GM19023 (cell line): ENCODE measurements around the gene PMP22.

Experiments used
- ATAC-seq: cut with Tn5 transposase; IDR thresholded peaks from one replicate; pipeline ENCODE4 v1.9.1; 2021; ENCODE audit warnings: mild to moderate bottlenecking, moderate library complexity; ENCODE audit not compliant: unreplicated experiment

PMP22 gene

DNA sequence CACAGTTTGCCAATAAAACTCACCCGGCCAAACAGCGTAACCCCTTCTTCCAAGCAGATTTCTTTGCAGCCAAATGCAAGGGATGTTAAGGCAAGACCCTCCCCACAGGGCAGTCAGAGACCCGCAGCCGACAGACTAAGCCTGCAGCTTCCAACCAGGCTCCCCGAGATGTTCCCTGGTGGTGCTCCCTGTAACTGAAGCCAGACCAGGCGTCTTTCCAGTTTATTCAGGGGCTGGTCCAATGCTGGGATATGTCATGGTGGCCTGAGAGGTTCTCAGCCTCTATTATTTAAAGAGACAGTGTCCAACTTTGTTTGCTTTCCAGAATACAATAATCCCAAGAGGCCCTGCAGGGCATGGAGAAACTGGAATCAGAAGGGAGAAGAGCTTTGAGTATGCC, at the start of gene PMP22:
TSS of gene PMP22 (minus strand) at position 196 of the 400 bp plus-strand sequence. CDS start 4,599 bp downstream, outside the sequence.
- ATAC-seq, result no peak

DNA sequence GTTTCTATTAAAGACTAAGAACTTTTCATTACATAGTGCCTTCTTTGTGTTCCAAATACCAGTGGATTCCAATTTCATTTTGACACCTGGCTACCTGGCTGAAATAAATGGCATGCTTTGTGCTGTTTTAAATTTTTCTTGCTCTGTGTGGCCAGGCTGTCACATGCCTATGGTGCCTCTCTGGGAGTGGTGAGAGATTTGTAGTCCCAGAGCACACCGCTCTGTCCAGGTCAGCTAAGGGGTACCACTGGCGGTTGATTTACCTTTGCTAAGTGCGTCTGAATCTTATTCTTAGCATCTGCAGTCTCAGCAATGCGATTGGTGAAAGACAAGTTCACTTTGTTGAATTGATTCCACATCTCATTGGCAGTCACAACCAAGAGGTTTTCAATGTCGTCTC, 46.9 kb upstream of the PMP22 start:
- ATAC-seq, result no peak

DNA sequence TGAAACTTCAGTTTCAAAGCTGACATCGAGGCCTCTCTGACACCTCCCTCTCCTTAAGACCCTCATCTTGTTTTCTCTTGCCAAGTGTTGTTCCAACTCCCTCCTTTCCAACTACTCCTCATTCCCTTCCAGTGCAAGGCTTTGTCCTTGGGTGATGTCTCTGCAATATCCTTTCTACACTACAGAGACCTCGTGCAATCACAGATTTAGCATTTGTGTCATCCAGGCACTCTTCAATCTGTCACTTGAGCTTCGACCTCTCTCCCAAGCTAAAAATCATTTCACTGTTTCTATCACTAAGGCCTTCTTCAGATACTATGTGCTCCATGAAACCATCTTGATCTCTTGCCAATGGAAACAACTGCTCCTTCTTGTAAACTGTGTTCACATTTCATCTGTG, 44.7 kb upstream of the PMP22 start:
- no peak for ATAC-seq

DNA sequence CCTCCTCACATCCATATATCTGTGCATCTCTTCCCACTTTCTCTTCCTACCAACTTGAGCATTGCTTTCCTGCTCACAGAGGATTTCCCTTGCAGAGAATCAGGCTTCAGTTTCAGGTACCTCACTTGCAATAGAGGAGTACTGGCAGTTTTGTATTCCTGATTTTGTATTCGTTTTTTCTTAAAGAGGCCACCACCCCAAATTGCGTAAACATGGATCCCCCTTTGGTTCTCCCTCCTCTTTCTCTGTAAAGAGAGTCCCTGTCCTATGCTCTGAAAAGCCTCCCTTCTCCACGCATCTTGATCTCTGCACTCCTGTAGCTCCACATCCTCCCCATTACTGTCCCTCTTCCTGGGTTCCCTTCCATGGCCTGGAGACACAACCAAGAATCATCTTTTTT, 44.1 kb upstream of the PMP22 start:
- no peak for ATAC-seq

DNA sequence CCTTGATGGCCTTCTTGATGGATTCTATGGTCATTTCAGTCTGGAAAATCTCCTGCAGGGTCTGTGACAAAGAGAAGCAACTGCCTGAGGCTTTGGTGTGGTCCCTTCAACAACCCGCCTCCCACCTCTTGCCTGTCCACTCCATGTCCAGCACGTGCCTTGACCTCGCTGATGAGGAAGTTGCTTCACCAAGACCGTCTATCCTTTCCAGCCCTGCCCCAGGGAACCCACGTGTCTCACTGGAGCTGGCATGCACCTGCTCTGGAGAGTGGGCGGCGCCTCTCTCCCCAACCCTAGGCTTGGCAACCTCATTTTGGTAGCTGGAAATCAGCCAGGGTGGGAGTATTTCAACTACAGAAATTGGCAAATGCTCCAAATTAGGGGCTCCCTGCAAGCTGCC, 43.6 kb upstream of the PMP22 start:
- ATAC-seq, result no peak

DNA sequence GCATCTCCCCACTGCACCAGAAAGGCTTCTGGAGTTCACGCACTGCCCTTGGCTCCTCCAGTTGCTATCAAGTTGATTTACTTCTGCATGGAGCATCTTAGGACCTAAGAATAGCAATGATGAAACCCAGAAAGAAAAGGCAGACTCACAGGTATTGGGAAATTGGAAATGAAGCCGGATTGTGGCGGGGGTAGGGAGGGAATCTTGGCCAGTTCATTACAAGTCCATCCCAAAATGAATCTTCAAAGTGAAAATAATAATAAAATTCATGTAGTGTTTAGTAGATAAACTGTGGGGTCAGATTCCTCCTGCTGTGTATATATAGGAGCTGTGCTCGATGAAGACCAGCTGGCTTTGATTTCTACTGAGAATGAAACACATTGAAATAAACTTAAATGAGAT, 42.6 kb upstream of the PMP22 start:
- no peak for ATAC-seq

DNA sequence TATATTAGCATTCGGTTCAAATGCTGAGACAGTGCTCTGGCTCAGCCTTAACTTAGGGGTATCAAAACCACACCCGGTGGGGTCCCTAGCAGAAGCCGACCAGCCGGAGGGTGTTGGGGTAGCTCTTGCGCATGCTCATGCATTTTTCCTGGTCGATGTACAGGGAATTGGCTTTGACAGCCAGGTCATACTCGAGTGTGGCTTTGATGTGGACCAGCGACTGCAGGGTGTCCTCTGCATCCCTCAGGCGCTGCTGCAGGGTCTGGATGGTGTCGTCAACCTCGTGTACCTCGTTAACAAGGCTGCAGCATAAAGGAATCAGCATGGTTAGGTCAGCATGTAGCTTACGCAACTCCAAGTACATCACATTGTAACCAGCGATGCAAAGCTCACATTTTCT, 38.7 kb upstream of the PMP22 start:
- ATAC-seq, result no peak

DNA sequence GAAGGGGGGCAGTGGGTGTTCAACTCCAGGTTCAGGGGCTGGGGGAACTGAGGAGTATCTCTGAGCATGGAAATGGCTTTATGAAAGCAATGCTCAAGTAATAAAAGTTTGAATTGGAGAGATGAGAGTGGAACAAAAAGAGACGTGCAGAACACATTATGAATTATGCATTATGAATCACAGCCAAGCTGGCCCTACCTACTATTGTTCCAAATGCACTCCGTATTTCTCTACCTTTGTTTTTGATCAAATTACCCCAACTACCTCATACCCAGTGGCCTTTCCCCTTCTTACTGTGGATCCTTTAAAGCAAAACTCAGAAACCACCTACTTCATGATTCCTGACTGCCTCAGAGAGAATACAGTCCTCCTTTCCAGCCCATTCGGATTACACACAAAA, 38.1 kb upstream of the PMP22 start:
- no peak for ATAC-seq

DNA sequence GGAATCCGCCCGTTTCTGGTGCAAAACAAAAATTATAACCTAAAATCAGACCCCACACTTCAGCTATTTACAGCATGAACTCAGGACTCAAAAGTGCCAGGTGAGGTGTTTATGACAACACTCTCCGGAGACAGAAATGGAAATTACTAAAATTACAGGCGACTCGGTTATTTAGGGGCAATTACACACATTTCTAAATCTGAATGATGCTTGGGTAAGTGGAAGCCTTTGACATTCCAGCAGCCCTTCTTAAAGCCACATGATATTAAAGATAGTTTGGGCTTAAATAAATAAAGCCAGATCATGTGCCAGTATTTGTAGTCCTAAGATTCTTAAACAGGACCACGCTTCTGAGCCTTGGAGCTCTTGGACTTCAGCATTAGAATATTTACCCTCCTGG, 36.7 kb upstream of the PMP22 start:
- no peak for ATAC-seq

DNA sequence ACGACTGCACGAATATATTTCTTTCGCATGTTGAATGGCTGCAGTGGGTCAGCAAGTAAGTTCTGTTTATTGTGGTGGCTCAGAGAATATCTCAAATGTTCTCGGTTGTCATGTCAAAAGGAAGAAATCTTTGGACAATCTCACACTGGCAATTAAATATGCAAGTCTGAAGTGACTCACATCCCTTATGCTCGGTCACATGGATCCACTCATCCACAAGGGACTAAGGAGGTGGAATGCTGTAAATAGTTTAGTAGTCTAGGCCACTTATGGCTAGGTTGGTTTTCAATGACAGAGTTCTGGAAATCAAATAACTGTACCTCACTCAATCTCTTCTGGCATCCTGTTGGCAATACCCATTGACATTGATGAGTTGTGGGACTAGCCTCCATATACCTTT, 33.0 kb upstream of the PMP22 start:
- ATAC-seq, result no peak

DNA sequence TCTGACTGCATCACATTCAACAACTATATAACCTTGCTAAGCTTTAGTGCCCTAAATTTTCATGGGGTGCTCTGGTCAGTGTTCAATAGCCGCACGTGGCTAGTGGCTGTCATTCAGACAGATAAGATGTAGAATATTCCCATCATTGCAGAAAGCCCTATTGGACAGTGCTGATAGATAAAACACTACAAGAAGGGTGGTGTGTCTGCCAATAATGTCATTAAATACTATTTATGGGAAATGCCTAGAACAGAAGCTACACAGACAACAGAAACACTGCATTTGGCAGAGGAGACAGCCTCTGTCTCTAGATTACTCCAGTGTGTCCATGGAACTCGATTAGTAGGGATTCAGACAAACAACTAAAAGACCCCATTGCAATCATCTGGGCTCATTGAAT, 28.4 kb upstream of the PMP22 start:
- no peak for ATAC-seq

DNA sequence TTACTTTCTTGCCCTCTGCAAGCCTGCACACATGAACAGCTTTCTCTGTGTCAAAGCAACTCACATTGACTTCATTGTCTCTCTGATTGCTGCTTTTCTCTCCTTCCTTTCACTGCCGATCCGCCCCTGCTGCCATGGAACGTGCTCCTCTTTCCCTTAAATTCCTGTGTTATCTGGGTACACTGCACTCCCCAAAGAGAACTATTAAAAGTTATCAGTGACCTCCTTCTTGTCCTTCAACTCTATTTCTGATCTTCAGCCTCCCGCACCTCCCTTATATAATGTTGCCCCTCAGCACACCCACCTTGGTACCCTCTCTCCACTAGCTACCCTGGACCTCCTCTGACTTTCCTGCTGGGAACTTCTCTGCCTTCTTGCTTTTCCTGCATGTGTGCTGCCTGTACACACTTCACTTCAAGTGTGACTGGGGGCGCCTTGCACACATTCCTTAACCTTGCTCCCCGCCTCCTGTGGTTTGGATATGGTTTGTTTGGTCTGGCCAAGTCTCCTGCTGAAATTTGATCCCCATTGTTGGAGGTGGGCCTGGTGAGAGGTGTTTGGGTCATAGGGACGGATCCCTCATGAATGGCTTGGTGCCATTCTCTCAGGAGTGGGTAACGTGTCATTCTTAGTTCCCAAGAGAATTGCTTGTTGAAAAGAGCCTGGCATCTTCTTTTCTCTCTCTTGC, 26.7 kb upstream of the PMP22 start:
- no peak for ATAC-seq

DNA sequence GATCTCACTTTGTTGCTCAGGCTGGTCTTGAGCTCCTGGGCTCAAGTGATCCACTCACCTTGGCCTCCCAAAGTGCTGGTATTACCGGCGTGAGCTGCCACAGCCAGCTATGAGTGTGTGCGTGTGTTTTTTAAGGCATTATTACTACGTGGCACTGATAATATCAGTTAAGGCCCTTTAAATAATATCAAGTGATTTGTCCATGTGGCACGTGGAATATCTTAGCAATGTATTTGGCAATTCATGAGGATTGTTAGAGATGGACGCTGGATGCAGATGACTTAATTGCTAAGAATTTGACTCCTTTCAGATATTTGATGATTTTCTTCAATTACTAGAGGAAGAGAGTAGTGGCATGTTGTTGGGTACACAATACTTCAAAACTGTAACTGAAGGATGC, 25.5 kb upstream of the PMP22 start:
- ATAC-seq, result no peak

DNA sequence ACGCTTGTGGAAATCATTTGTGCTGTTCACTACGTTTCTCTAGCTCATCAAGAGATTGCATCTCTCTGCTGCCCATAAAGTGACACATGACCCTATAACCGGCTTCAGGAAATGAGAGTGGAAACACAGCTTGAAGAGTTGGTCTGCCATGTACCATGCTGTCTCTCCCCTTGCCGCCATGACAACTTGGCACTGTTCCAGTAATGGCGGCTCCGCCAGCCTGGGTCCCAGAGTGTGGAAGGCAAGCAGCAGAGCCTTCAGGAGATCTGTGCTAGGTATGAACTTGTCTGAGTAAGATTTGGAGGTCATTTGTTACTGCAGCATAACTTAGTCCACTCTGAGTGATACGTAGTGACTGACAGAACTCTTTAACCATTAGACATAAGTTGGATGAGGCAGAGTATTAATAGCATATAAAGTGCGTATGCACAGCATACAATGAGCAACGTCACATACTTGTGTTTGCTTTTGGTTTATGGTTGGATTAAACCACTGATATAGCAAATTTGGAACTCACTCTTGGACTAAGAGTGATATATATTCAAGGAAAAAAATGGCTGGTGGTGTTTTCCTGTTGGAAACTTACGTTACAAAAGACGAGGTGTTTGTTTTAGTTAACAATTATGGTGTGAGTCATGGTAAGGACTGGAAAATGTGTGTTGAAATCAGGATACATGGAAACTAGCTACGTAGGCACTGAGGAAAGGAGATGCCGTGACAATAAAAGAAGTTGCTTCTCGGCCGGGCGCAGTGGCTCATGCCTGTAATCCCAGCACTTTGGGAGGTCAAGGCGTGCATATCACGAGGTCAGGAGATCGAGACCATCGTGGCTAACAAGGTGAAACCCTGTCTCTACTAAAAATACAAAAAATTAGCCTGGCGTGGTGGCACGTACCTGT, 24.4 kb upstream of the PMP22 start:
- ATAC-seq, result no peak

DNA sequence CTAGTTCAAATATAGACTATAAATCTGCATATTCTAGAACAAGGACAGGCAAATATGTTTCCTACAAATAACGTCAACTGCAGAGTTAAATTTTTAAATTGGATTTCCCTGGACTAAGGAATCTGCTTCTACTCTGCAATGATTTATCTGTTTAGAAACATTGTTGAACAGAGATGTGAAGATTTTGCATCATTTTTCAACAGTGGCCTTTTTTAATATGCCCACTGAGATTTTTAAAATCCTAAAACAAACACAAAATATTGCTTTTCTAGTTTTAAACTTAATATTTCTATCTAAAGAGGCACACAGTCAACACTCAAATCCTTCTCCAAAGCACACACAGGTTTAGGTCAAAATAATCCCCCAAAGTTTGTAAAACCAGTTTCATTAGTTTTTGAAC, 23.7 kb upstream of the PMP22 start:
- ATAC-seq, result no peak

DNA sequence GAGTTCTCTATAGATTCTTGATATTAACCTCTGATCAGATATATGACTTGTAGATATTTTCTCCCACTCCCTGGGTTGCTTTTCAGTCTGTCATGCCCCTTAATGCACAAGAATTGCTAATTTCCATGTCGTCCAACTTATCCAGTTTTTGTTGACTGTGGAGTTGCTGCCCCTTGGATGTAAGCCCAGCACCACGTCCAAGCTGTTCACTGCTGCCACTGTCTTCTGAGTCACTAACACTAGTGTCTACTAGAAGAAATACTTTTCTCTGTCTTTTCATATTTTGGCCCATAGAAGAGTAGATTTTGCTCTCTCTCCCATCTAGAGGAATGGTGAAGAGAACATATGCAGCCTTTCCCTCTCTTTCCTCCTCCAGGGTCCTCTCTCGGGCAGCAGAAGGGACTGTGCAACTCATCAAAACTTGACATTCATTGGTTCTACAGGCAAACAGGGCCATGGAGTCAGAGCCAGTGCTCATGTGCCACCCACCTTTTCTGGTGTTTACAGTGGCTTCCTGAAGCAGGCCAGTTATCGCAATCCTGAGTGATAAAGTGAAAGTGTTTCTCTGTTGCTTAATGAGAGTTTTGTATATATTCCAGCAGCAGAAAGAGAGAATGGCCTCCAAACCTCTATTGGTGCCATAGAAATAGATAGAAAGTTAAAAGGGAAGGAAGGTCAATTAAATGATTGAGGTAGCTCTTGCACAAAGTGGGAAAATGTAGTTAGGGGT, 22.6 kb upstream of the PMP22 start:
- no peak for ATAC-seq

DNA sequence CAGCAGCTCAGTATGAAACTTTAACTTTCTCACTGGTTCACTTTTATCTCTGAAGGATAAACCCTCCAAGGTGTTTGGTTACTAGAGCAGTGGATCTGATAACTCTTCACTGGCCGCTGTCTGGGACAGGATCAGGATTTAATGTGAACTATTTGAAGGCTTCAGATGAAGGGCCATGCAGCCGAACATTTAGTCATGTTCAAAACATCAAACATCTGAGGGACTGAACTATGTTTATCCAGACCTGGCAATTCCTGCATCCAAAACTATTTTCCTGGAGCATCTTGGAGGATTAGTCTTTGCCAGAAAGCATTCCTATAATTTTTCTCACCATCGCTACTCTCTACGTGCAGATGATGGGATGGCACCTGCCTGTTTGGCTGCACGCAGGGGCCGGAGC, 20.3 kb upstream of the PMP22 start:
- no peak for ATAC-seq

DNA sequence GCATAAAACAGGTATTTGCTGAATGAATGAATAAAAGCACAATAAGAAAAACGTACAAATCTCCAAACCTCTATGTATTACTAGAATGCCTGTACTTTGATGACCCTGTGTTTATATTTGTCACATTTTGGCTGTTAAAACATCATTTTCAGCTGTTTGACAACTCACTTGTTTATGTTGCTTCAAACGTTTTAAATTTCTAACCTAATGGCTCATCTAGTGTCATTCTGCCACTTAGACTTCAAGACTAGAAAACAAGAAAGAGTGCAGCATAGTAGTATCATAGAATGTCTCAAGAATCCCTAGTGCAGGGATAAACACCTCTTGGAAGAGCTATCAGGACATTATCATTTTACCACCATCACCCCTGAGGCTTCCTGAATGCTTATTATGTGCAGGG, 19.4 kb upstream of the PMP22 start:
- ATAC-seq, result no peak

DNA sequence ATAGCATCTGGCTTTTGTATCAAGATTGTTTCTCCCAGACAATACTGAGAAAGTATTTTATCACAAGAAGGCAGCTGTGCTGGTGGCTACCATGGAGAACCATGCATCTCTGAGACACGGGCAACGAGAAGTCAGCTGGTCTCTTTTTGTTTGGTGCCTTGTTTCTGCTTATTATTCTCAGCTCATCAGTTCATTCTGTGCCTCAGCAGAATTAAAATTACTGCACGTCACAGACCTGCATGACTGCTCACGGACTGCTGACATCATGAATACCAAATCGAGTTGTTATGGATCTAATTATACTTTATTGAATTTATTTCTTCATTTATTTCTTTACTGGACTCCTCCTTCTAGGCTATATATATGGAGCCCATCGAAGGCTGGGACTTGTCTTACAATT, 19.0 kb upstream of the PMP22 start:
- no peak for ATAC-seq

DNA sequence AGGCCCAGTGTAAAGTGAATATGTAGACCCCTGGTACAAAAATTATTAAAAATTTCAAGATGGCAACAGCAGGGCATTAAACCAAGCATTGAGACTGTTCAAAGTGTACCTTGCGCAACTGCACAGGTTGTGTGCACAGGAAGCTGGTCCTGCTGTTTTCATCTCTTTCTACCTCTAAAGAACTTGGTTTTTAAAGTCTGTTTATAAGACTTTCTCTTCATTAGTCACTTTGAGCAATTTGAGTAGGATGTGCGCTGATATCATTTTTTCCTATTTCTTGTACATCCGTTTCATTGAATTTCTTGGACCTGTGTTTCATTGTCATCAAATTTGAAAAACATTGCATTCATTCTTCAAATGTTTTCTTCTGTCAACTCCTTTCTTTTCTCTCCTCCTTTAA, 16.8 kb upstream of the PMP22 start:
- no peak for ATAC-seq

DNA sequence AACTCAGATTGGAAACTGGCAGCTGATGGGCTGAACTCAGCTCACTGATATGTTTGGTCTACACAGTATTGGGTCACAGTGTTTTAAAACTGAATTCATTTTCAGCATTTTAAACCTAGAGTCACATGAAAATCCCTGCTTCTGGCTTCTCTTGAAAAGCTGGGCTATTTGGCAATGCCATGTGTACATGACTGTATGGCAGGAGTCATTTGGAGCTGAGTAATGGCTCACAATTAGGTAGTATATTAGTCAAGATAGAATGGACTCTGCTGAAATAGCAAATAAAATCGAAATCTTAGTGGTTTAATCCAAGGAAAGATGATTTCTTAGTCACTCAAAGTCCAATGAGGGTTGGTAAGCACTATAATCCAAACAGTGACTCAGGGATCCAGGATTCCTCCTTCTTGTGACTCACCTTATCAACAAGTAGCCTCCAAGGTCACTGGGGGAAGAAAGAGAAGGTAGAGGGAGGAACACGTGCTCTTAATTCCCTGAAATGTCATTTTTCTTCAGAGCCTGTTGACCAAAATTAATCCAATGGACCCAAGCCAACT, 13.9 kb upstream of the PMP22 start:
- ATAC-seq, result no peak
